T-cell (primary cell): ENCODE results near the gene CCDC102B. TPM values are rescaled to one million over a fixed set of nuclear protein-coding genes. Genes with fewer than 3 reads are reported as not detected.

Source experiments
- ATAC-seq, 4 experiments: fragments of 200-7000 bp in 3 of 4; fragments of 150-1000 bp in 1 of 4; cut with Tn5 transposase; replicated peaks in 1 of 4; 1 replicate in 3 of 4; 2 replicates in 1 of 4; pipeline ENCODE4 v1.10.0; 2021; ENCODE audit warnings: moderate library complexity in 3 of 4, mild to moderate bottlenecking in 2 of 4, moderate number of reproducible peaks in 1 of 4
- CTCF ChIA-PET, 2 donors: fragments of 300-600 bp; sonication (Branson Sonifier 250); formaldehyde crosslinking; loops; one replicate each; lab custom pipeline; 2022; ENCODE audit warnings: antibody characterized with exemption in 2 of 2; lab: Charles Lee
- POLR2A ChIA-PET, 2 donors: fragments of 300-600 bp; sonication (Branson Sonifier 250); formaldehyde crosslinking; loops; one replicate each; lab custom pipeline; 2022; ENCODE audit warnings: antibody characterized with exemption in 2 of 2; lab: Charles Lee
- DNase-seq, 35 experiments: peaks; one replicate each; pipeline versions ENCODE4 v3.0.0 to v3.0.0-alpha.2; 2013 to 2023
- H3K27ac ChIP-seq: one replicate; pipeline ENCODE4 v1.5.1; 2013; ENCODE audit warnings: low read length
- H3K27me3 ChIP-seq, 2 experiments: replicated peaks in 1 of 2; 1 replicate in 1 of 2; 2 replicates in 1 of 2; pipeline versions ENCODE4 v1.6.1 to v1.7.0; 2013; ENCODE audit warnings: low read length in 1 of 2, mixed read lengths in 1 of 2; ENCODE audit not compliant: control insufficient read depth in 2 of 2, insufficient read depth in 2 of 2; ENCODE audit errors: extremely low read depth in 1 of 2
- H3K36me3 ChIP-seq, 2 donors: 1 replicate in 1 of 2; 2 replicates in 1 of 2; pipeline versions ENCODE4 v1.6.1 to v1.7.0; 2013; ENCODE audit warnings: low read length in 1 of 2; ENCODE audit not compliant: control insufficient read depth in 2 of 2, insufficient read depth in 1 of 2; ENCODE audit errors: extremely low read depth in 1 of 2
- H3K4me1 ChIP-seq, 2 experiments: 1 replicate in 1 of 2; 2 replicates in 1 of 2; pipeline versions ENCODE4 v1.6.1 to v1.7.0; 2013; ENCODE audit warnings: low read length in 2 of 2, mixed read lengths in 1 of 2; ENCODE audit not compliant: insufficient read depth in 2 of 2, control insufficient read depth in 1 of 2; ENCODE audit errors: extremely low read depth in 1 of 2
- H3K4me3 ChIP-seq, 2 donors: 1 replicate in 1 of 2; 2 replicates in 1 of 2; pipeline versions ENCODE4 v1.5.1 to v1.7.0; 2013; ENCODE audit warnings: mild to moderate bottlenecking in 2 of 2, low read length in 1 of 2, moderate library complexity in 1 of 2; ENCODE audit not compliant: control insufficient read depth in 1 of 2; ENCODE audit errors: extremely low read depth in 1 of 2
- H3K9me3 ChIP-seq: 2 replicates; pipeline ENCODE4 v1.7.0; 2013
- H3K27ac Mint-ChIP-seq, 2 donors: one replicate each; pipeline ENCODE4 v1.8.0; 2020 to 2021; ENCODE audit warnings: mild to moderate bottlenecking in 2 of 2, mixed read lengths in 2 of 2
- H3K27me3 Mint-ChIP-seq, 2 donors: one replicate each; pipeline ENCODE4 v1.8.0; 2021 to 2022; ENCODE audit warnings: mixed read lengths in 2 of 2
- H3K36me3 Mint-ChIP-seq: one replicate; pipeline ENCODE4 v1.8.0; 2021; ENCODE audit warnings: mixed read lengths
- H3K4me1 Mint-ChIP-seq, 3 donors: one replicate each; pipeline ENCODE4 v1.8.0; 2020 to 2022; ENCODE audit warnings: mixed read lengths in 3 of 3, mild to moderate bottlenecking in 1 of 3
- H3K4me3 Mint-ChIP-seq, 3 donors: one replicate each; pipeline ENCODE4 v1.8.0; 2020 to 2022; ENCODE audit warnings: mild to moderate bottlenecking in 3 of 3, mixed read lengths in 3 of 3, moderate library complexity in 3 of 3
- H3K9me3 Mint-ChIP-seq, 3 donors: one replicate each; pipeline ENCODE4 v1.8.0; 2020 to 2022; ENCODE audit warnings: mixed read lengths in 3 of 3
- WGBS: methylation state at CpG from one replicate; pipeline ENCODE4 v1.1.5; 2013; ENCODE audit warnings: missing lambda C conversion rate; ENCODE audit not compliant: insufficient coverage; 5-methylcytosine and 5-hydroxymethylcytosine counted together
- total RNA-seq, 35 experiments: library from RNA in 6 of 35; stranded (reverse) in 6 of 35; fragments of 120-200 nt in 1 of 35; gene quantifications; one replicate each; pipeline versions ENCODE4 v1.2.1 to v1.2.4 and lab custom pipeline; 2013 to 2026

CCDC102B gene
- total RNA-seq, 5 donors from 2014 or later (not counting 1 experiment from before 2014, with no cell fraction given): 4.4 to 7.0 (median 6.1) TPM

DNA sequence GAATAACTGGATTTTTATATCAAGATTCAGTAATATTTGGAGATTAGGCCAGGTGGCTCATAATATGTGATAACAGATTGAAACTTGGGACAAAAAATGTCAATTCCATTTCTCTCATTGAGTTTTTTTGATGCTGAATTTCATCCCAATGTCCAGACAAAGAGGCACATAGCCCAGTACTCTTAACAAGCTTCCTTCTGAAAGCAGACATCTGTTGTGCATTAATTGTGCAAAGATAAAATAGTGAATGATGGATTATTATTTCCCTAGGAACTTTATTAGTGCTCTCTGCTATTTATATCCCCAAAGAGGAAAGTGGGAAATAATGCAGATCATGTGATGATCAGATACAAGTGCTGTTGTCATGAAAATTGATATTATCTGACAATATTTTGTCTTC lies 234.1 kb downstream of the CCDC102B start:
- H3K4me3 Mint-ChIP-seq: no peak overlapping the region
- ATAC-seq (no peak), DNase-seq (no peak)
- Histone ChIP-seq H3K9me3 (no peaks in the 10 kb centered on the region), H3K4me3 (no peak overlapping the region), H3K4me1 (no peaks in the 10 kb centered on the region), H3K27ac (no peak overlapping the region), H3K27me3 (no peaks in the 10 kb centered on the region), H3K36me3 (no peaks in the 10 kb centered on the region)
- H3K9me3 Mint-ChIP-seq: no peaks in the 10 kb centered on the region
- no peaks in the 10 kb centered on the region for H3K27me3 Mint-ChIP-seq
- H3K4me1 Mint-ChIP-seq: no peaks in the 10 kb centered on the region
- H3K27ac Mint-ChIP-seq: no peak overlapping the region
- ChIA-PET POLR2A (no interaction called here), CTCF (no interaction called here)
- no peaks in the 10 kb centered on the region for H3K36me3 Mint-ChIP-seq

GRCh38 chr18:69035756-69036155 lies 237.9 kb downstream of the CCDC102B start:
- Mint-ChIP-seq H3K27ac (no peak overlapping the region), H3K4me3 (no peak overlapping the region), H3K4me1 (no peaks in the 10 kb centered on the region), H3K27me3 (no peaks in the 10 kb centered on the region), H3K9me3 (no peaks in the 10 kb centered on the region), H3K36me3 (no peaks in the 10 kb centered on the region)
- DNase-seq: no peak
- H3K9me3 ChIP-seq: no peaks in the 10 kb centered on the region
- no peaks in the 10 kb centered on the region for H3K27me3 ChIP-seq
- H3K4me1 ChIP-seq: no peaks in the 10 kb centered on the region
- no peaks in the 10 kb centered on the region for H3K36me3 ChIP-seq
- CTCF ChIA-PET: no interaction called here
- ATAC-seq: no peak
- no peak overlapping the region for H3K4me3 ChIP-seq
- H3K27ac ChIP-seq: no peak overlapping the region
- WGBS: no CpG with 5 or more reads among the region's 1 CpG
- POLR2A ChIA-PET: no interaction called here

DNA sequence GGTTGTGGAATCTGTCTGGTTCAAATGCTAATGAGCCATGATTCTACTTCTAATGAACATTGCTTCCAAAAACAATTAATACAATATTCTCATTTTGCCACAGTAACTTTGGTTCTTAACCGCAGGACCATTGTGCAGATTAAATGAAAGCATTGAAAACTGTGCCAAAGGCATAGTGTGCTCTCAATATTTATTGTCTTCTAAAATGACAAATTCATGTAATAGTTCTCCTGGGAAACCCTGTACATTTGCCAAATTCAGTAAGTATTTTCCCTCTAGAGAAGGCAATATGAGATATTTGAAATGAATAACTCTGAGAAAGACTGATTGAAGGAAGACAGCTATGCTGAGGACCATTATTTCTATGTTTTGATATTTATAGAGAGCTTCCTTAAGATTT lies 246.3 kb downstream of the CCDC102B start:
- H3K4me3 Mint-ChIP-seq: no peak overlapping the region
- peaks cover 0 to 3% of the 10 kb centered on the region in 2 donors for H3K27me3 Mint-ChIP-seq
- ChIA-PET CTCF (no interaction called here), POLR2A (no interaction called here)
- H3K27ac ChIP-seq: no peak overlapping the region
- H3K27ac Mint-ChIP-seq: no peak overlapping the region
- H3K9me3 ChIP-seq: no peaks in the 10 kb centered on the region
- H3K4me1 Mint-ChIP-seq: no peaks in the 10 kb centered on the region
- no peaks in the 10 kb centered on the region for H3K36me3 Mint-ChIP-seq
- no peaks in the 10 kb centered on the region for H3K27me3 ChIP-seq
- ATAC-seq: no peak
- WGBS: no CpG with 5 or more reads among the region's 1 CpG
- DNase-seq: no peak
- no peaks in the 10 kb centered on the region for H3K4me1 ChIP-seq
- no peaks in the 10 kb centered on the region for H3K9me3 Mint-ChIP-seq
- no peaks in the 10 kb centered on the region for H3K36me3 ChIP-seq
- no peak overlapping the region for H3K4me3 ChIP-seq

DNA sequence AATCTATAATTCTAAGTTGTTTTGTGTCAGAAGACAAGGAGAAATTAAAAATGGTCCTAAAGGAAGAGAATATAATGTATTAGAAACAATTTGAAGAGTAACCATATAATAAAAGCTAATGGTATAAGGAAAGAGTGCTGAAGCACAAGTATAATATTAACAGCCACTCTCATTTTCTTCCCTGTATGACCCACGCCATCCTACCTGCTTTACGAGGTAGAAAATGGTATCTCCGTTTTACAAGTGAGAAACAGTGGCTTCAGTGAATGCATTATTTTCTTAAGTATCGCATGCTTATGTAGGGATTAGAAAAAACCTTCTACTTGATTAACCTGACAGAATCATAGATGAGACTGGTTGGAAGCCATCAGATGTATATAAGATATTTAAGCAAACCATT lies 266.2 kb downstream of the CCDC102B start:
- ChIA-PET CTCF (no interaction called here), POLR2A (no interaction called here)
- Mint-ChIP-seq H3K9me3 (no peaks in the 10 kb centered on the region), H3K36me3 (no peaks in the 10 kb centered on the region), H3K4me3 (no peak overlapping the region), H3K4me1 (no peaks in the 10 kb centered on the region), H3K27ac (no peak overlapping the region), H3K27me3 (no peaks in the 10 kb centered on the region)
- no peak for ATAC-seq
- Histone ChIP-seq H3K9me3 (no peaks in the 10 kb centered on the region), H3K27me3 (no peaks in the 10 kb centered on the region), H3K27ac (no peak overlapping the region), H3K4me1 (no peaks in the 10 kb centered on the region), H3K4me3 (no peak overlapping the region), H3K36me3 (no peaks in the 10 kb centered on the region)
- WGBS: no CpG with 5 or more reads among the region's 4 CpGs
- DNase-seq: no peak

GRCh38 chr18:69067048-69067447 lies 269.2 kb downstream of the CCDC102B start:
- H3K36me3 ChIP-seq: no peaks in the 10 kb centered on the region
- Mint-ChIP-seq H3K27ac (no peak overlapping the region), H3K9me3 (no peaks in the 10 kb centered on the region), H3K36me3 (no peaks in the 10 kb centered on the region), H3K4me1 (no peaks in the 10 kb centered on the region), H3K27me3 (no peaks in the 10 kb centered on the region), H3K4me3 (no peak overlapping the region)
- no CpG with 5 or more reads among the region's 1 CpG for WGBS
- no peaks in the 10 kb centered on the region for H3K9me3 ChIP-seq
- DNase-seq (no peak), ATAC-seq (no peak)
- POLR2A ChIA-PET: no interaction called here
- H3K27ac ChIP-seq: no peak overlapping the region
- no peaks in the 10 kb centered on the region for H3K27me3 ChIP-seq
- CTCF ChIA-PET: no interaction called here
- no peaks in the 10 kb centered on the region for H3K4me1 ChIP-seq
- H3K4me3 ChIP-seq: no peak overlapping the region

GRCh38 chr18:69071680-69072079 lies 273.8 kb downstream of the CCDC102B start:
- Histone ChIP-seq H3K4me3 (no peak overlapping the region), H3K9me3 (no peaks in the 10 kb centered on the region), H3K36me3 (no peaks in the 10 kb centered on the region), H3K27me3 (no peaks in the 10 kb centered on the region), H3K4me1 (no peaks in the 10 kb centered on the region), H3K27ac (no peak overlapping the region)
- ChIA-PET CTCF (no interaction called here), POLR2A (no interaction called here)
- Mint-ChIP-seq H3K27me3 (no peaks in the 10 kb centered on the region), H3K4me1 (no peaks in the 10 kb centered on the region), H3K27ac (no peak overlapping the region), H3K36me3 (no peaks in the 10 kb centered on the region), H3K4me3 (no peak overlapping the region), H3K9me3 (no peaks in the 10 kb centered on the region)
- 100% methylated on average over 3 of the region's 3 CpGs for WGBS
- no peak for ATAC-seq
- no peak for DNase-seq

- H3K9me3 ChIP-seq: no peaks in the 10 kb centered on the region
These were observed 284.0 kb downstream of the CCDC102B start for GRCh38 chr18:69081846-69082245.

More at GRCh38 chr18:69081846-69082245, 284.0 kb downstream of the CCDC102B start:
- ChIA-PET CTCF (interaction anchor here in 1 of 2 donors (0.6 to 0.7 kb wide), 2 partner anchors 26 to 489 kb away, joined by 7 to 10 read pairs; no protein-coding TSS in a partner anchor), POLR2A (interaction anchor here in 1 of 2 donors (0.7 kb wide), 1 partner anchor 10 kb away, joined by 7 read pairs; no protein-coding TSS in a partner anchor)
- Histone ChIP-seq H3K36me3 (no peaks in the 10 kb centered on the region), H3K4me3 (no peak overlapping the region), H3K4me1 (no peaks in the 10 kb centered on the region), H3K27ac (no peak overlapping the region), H3K27me3 (no peaks in the 10 kb centered on the region)
- DNase-seq (no peak), ATAC-seq (no peak)
- Mint-ChIP-seq H3K27ac (no peak overlapping the region), H3K9me3 (no peaks in the 10 kb centered on the region), H3K36me3 (no peaks in the 10 kb centered on the region), H3K4me3 (no peak overlapping the region), H3K4me1 (no peaks in the 10 kb centered on the region), H3K27me3 (no peaks in the 10 kb centered on the region)
- WGBS: no CpG with 5 or more reads among the region's 2 CpGs
